COLO668 (cell line): ENCODE data around the gene PDPN.

Experiments used
- DNase-seq: peaks from one replicate; lab custom pipeline; 2025; ENCODE audit not compliant: unreplicated experiment; lab: John Stamatoyannopoulos, UW

Gene PDPN

GRCh38 chr1:13616234-13616633, 32.6 kb downstream of the PDPN start:
- no peak for DNase-seq

GRCh38 chr1:13617108-13617507, 33.5 kb downstream of the PDPN start:
- DNase-seq = no peak

- DNase-seq = no peak
Measured at GRCh38 chr1:13617773-13618172, 34.1 kb downstream of the PDPN start.

- no peak for DNase-seq
Measured at GRCh38 chr1:13618483-13618882, 34.9 kb downstream of the PDPN start.

GRCh38 chr1:13619909-13620308, 36.3 kb downstream of the PDPN start:
- DNase-seq = no peak

- no peak for DNase-seq
Measured at GRCh38 chr1:13620825-13621224, 37.2 kb downstream of the PDPN start.

GRCh38 chr1:13622446-13622845, 38.8 kb downstream of the PDPN start:
- DNase-seq = no peak

GRCh38 chr1:13623021-13623637, 39.5 kb downstream of the PDPN start:
- DNase-seq = no peak

GRCh38 chr1:13624526-13624925, 40.9 kb downstream of the PDPN start:
- no peak for DNase-seq

GRCh38 chr1:13627127-13627526, 43.5 kb downstream of the PDPN start:
- no peak for DNase-seq

GRCh38 chr1:13628218-13628617, 44.6 kb downstream of the PDPN start:
- no peak for DNase-seq

- no peak for DNase-seq
Measured at GRCh38 chr1:13628711-13629110, 45.1 kb downstream of the PDPN start.

- no peak for DNase-seq
Measured at GRCh38 chr1:13642306-13643004, 58.8 kb downstream of the PDPN start.

GRCh38 chr1:13643017-13643416, 59.4 kb downstream of the PDPN start:
- DNase-seq = no peak

GRCh38 chr1:13646521-13646920, 62.9 kb downstream of the PDPN start:
- no peak for DNase-seq

GRCh38 chr1:13651279-13651678, 67.6 kb downstream of the PDPN start:
- no peak for DNase-seq

GRCh38 chr1:13652238-13652637, 68.6 kb downstream of the PDPN start:
- no peak for DNase-seq

GRCh38 chr1:13661539-13661938, 77.9 kb downstream of the PDPN start:
- DNase-seq = no peak

- no peak for DNase-seq
Measured at GRCh38 chr1:13662493-13662892, 78.9 kb downstream of the PDPN start.

- DNase-seq = no peak
Measured at GRCh38 chr1:13663969-13664368, 80.3 kb downstream of the PDPN start.

GRCh38 chr1:13664451-13664850, 80.8 kb downstream of the PDPN start:
- DNase-seq = no peak

- no peak for DNase-seq
Measured at GRCh38 chr1:13666317-13666716, 82.7 kb downstream of the PDPN start.
